B cell (primary cell): ENCODE data around the gene ABHD6. TPM values are rescaled to one million over a fixed set of nuclear protein-coding genes. Genes with fewer than 3 reads are reported as not detected.

ENCODE experiments used
- ATAC-seq: fragments of 200-7000 bp; cut with Tn5 transposase; one replicate; pipeline ENCODE4 v1.10.0; 2021; ENCODE audit warnings: low read depth, mild to moderate bottlenecking, moderate number of reproducible peaks, moderate library complexity
- CTCF ChIA-PET: fragments of 350-600 bp; sonication (Branson Sonifier 250); formaldehyde crosslinking; loops from one replicate; lab custom pipeline; 2021; ENCODE audit warnings: antibody characterized with exemption, inconsistent platforms; lab: Charles Lee
- POLR2A ChIA-PET: fragments of 350-600 bp; sonication (Branson Sonifier 250); formaldehyde crosslinking; loops from one replicate; lab custom pipeline; 2021; ENCODE audit warnings: antibody characterized with exemption; lab: Charles Lee
- DNase-seq: peaks from one replicate; pipeline ENCODE4 v3.0.0; 2013
- H2AFZ ChIP-seq: 2 replicates; pipeline ENCODE4 v1.6.1; 2012; ENCODE audit warnings: mild to moderate bottlenecking, low read depth, low read length; ENCODE audit not compliant: insufficient read depth, poor library complexity, severe bottlenecking
- H3K27ac ChIP-seq, 2 donors: 1 replicate in 1 of 2; 2 replicates in 1 of 2; pipeline ENCODE4 v1.5.1; 2012 to 2013; ENCODE audit warnings: low read length in 2 of 2, mild to moderate bottlenecking in 2 of 2, moderate library complexity in 1 of 2
- H3K27me3 ChIP-seq, 4 experiments: fragments of 200-600 bp in 1 of 4; sonication (generic) in 1 of 4; replicated peaks in 1 of 4; 1 replicate in 2 of 4; 2 replicates in 2 of 4; pipeline versions ENCODE4 v1.6.1 to v1.7.0; 2013 to 2016; ENCODE audit warnings: low read length in 3 of 4, mild to moderate bottlenecking in 2 of 4, mixed read lengths in 1 of 4, moderate library complexity in 1 of 4; ENCODE audit not compliant: insufficient read depth in 4 of 4, control insufficient read depth in 3 of 4; ENCODE audit errors: control extremely low read depth in 1 of 4
- H3K36me3 ChIP-seq, 2 experiments: replicated peaks in 1 of 2; 1 replicate in 1 of 2; 2 replicates in 1 of 2; pipeline versions ENCODE4 v1.6.1 to v1.7.1; 2013; ENCODE audit warnings: low read length in 1 of 2; ENCODE audit not compliant: insufficient read depth in 2 of 2, control insufficient read depth in 1 of 2; ENCODE audit errors: control extremely low read depth in 1 of 2, extremely low read depth in 1 of 2
- H3K4me1 ChIP-seq, 2 donors: fragments of 200-600 bp in 1 of 2; sonication (generic) in 1 of 2; 1 replicate in 1 of 2; 2 replicates in 1 of 2; pipeline versions ENCODE4 v1.5.1 to v1.6.1; 2013 to 2017; ENCODE audit warnings: low read length in 2 of 2; ENCODE audit not compliant: control insufficient read depth in 2 of 2, insufficient read depth in 2 of 2
- H3K4me2 ChIP-seq: replicated peaks from 2 replicates; pipeline ENCODE3; 2012; ENCODE audit warnings: mild to moderate bottlenecking, low read depth, low read length; ENCODE audit not compliant: poor library complexity, severe bottlenecking
- H3K4me3 ChIP-seq, 5 experiments: fragments of 200-600 bp in 1 of 5; sonication (generic) in 1 of 5; 1 replicate in 3 of 5; 2 replicates in 2 of 5; pipeline versions ENCODE4 v1.5.1 to v1.7.0; 2011 to 2016; ENCODE audit warnings: low read length in 4 of 5, mild to moderate bottlenecking in 4 of 5, low read depth in 2 of 5, control low read depth in 1 of 5, moderate library complexity in 1 of 5; ENCODE audit not compliant: insufficient read depth in 1 of 5; ENCODE audit errors: control extremely low read depth in 1 of 5, extremely low read depth in 1 of 5
- H3K79me2 ChIP-seq: fragments of 200-600 bp; sonication (generic); one replicate; pipeline ENCODE4 v1.6.0; 2016; ENCODE audit warnings: low read length; ENCODE audit not compliant: control insufficient read depth, insufficient read depth
- H3K9ac ChIP-seq: fragments of 200-600 bp; sonication (generic); 2 replicates; pipeline ENCODE4 v1.6.1; 2017; ENCODE audit warnings: mild to moderate bottlenecking, low read length, moderate library complexity
- H3K9me3 ChIP-seq, 3 donors: one replicate each; pipeline versions ENCODE4 v1.6.1 to v1.7.1; 2013; ENCODE audit warnings: low read length in 2 of 3; ENCODE audit not compliant: control insufficient read depth in 2 of 3, insufficient read depth in 1 of 3; ENCODE audit errors: control extremely low read depth in 1 of 3
- H4K20me1 ChIP-seq: 2 replicates; pipeline ENCODE4 v1.6.0; 2012; ENCODE audit warnings: mild to moderate bottlenecking, low read length; ENCODE audit not compliant: insufficient read depth, control insufficient read depth, poor library complexity, severe bottlenecking
- H3K27ac Mint-ChIP-seq: one replicate; pipeline ENCODE4 v1.8.0; 2021; ENCODE audit warnings: mixed read lengths
- H3K27me3 Mint-ChIP-seq: one replicate; pipeline ENCODE4 v1.8.0; 2021; ENCODE audit warnings: mixed read lengths
- H3K4me1 Mint-ChIP-seq: one replicate; pipeline ENCODE4 v1.8.0; 2021; ENCODE audit warnings: mixed read lengths
- H3K4me3 Mint-ChIP-seq: one replicate; pipeline ENCODE4 v1.8.0; 2021; ENCODE audit warnings: mixed read lengths
- H3K9me3 Mint-ChIP-seq: one replicate; pipeline ENCODE4 v1.8.0; 2022; ENCODE audit warnings: mixed read lengths; ENCODE audit not compliant: insufficient read depth
- EZH2 ChIP-seq: IDR thresholded peaks from 2 replicates; pipeline ENCODE4 v1.6.1; 2012; ENCODE audit warnings: borderline replicate concordance, low read depth, mild to moderate bottlenecking, moderate library complexity, low read length; ENCODE audit not compliant: insufficient read depth, poor library complexity, severe bottlenecking
- WGBS: methylation state at CpG from one replicate; pipeline ENCODE4 v1.1.5; 2013; ENCODE audit warnings: missing lambda C conversion rate; ENCODE audit not compliant: insufficient coverage; 5-methylcytosine and 5-hydroxymethylcytosine counted together
- intact Hi-C: fragments of 100-400 bp; cut with micrococcal nuclease; formaldehyde crosslinking; loops from one replicate; pipeline ENCODE4 v1.10.0; 2022
- polyA plus RNA-seq: library from polyadenylated mRNA; depleted of rRNA; stranded (reverse); fragments of >200 nt; gene quantifications from 2 replicates; pipeline ENCODE4 v1.2.3, GENCODE V29; 2012
- total RNA-seq, 2 donors: library from RNA; stranded (reverse); fragments of 120-200 nt in 1 of 2; gene quantifications; 1 replicate in 1 of 2; 2 replicates in 1 of 2; pipeline versions ENCODE4 v1.2.3 to v1.2.4, GENCODE V29; 2013 to 2022
- TF ChIP-seq, protein P1 (sequence below): fragments of 200-600 bp; IDR thresholded peaks from one replicate; pipeline ENCODE4 v1.8.0; 2022; ENCODE audit warnings: antibody characterized with exemption, mild to moderate bottlenecking

The ABHD6 gene
- total and polyA plus RNA-seq, 2 donors (not counting 1 experiment from before 2014, with no cell fraction given) = 4.5 to 24.2 TPM

DNA sequence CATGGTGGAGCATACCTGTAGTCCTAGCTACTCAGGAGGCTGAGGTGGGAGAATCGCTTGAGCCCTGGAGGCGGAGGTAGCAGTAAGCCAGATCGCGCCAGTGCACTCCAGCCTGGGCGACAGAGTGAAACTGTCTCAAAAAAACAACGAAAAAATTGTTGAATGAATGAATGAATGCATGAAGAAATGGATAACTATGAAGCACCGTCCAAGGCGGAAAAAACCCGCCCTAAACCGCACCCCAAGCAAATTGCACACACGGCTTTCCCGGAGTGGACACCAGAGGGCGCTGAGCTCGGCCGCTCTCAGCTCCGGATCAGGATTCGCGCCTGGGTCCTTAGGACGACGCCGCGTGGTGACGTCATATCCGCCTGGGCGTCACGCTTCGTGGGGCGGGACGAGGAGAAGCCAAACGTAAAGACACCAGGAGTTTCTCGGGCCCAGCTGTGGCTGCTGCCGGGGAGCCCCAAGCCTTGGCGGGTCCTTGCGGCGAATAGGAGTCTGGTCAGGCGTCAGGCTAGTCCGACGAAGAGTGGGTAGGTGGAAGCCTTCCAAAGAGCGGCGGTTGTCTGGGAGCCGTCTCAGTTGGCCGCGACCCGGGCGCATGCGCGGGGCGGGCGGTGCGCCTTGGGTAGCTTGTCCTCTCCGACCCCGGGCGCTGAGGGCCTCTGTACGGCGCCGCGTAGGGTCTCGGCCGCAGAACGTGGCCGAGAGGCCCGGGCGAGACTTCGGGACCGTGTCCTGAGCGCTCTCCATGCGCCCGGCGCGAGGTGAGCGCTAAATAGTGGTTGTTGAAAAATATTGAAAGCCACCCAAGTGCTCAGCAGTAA, 68.5 kb downstream of the ABHD6 start, which contains the start of the genes HTD2 and RPP14:
HTD2 (plus strand) TSS at position 639 of the 830 bp plus-strand sequence. CDS start 11,094 bp downstream, outside the sequence.
RPP14 (plus strand) TSS at position 364 of the 830 bp plus-strand sequence. CDS start 4,085 bp downstream, outside the sequence.
- H3K4me3 ChIP-seq = peak within 1 kb of the TSS; percentile 74 to 87 (median 83)
- peak within 1 kb of the TSS; percentile 98 for H3K4me3 Mint-ChIP-seq
- peak within 1 kb of the TSS; percentile 86 for H3K4me2 ChIP-seq
- H3K4me1 ChIP-seq = peaks cover 24 to 27% of the 10 kb centered on the region in 2 donors
- peak; percentile 90 for ATAC-seq
- H2AFZ ChIP-seq = peak within 1 kb of the TSS; percentile 90
- H3K36me3 ChIP-seq = peaks cover 0 to 14% of the 10 kb centered on the region in 2 experiments
- H3K27ac ChIP-seq = peak within 1 kb of the TSS; percentile 96 to 99
- peak within 1 kb of the TSS; percentile 100 for H3K27ac Mint-ChIP-seq
- H3K27me3 ChIP-seq = no peaks in the 10 kb centered on the region
- WGBS = 3% methylated on average over 68 of the region's 71 CpGs
- TF ChIP-seq, protein P1, sequence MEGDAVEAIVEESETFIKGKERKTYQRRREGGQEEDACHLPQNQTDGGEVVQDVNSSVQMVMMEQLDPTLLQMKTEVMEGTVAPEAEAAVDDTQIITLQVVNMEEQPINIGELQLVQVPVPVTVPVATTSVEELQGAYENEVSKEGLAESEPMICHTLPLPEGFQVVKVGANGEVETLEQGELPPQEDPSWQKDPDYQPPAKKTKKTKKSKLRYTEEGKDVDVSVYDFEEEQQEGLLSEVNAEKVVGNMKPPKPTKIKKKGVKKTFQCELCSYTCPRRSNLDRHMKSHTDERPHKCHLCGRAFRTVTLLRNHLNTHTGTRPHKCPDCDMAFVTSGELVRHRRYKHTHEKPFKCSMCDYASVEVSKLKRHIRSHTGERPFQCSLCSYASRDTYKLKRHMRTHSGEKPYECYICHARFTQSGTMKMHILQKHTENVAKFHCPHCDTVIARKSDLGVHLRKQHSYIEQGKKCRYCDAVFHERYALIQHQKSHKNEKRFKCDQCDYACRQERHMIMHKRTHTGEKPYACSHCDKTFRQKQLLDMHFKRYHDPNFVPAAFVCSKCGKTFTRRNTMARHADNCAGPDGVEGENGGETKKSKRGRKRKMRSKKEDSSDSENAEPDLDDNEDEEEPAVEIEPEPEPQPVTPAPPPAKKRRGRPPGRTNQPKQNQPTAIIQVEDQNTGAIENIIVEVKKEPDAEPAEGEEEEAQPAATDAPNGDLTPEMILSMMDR = peak; percentile 90
- no peak for TF ChIP-seq EZH2
- no peaks in the 10 kb centered on the region for H3K9me3 Mint-ChIP-seq
- peaks cover 42% of the 10 kb centered on the region for H3K79me2 ChIP-seq
- no peaks in the 10 kb centered on the region for H3K27me3 Mint-ChIP-seq
- peak within 1 kb of the TSS; percentile 98 for H3K9ac ChIP-seq
- DNase-seq = peak; percentile 99
- H4K20me1 ChIP-seq = peaks cover 26% of the 10 kb centered on the region
- peaks cover 31% of the 10 kb centered on the region for H3K4me1 Mint-ChIP-seq
- intact Hi-C loops = loop anchor here (1.0 kb wide), 8 partner anchors 15 to 226 kb away; partner anchors contain the start of genes ABHD6, PDHB and PXK
- CTCF ChIA-PET = interaction anchor here (0.6 to 5.2 kb wide), 57 partner anchors 10 to 357 kb away, joined by 3 to 101 read pairs (median 6); partner anchors contain the start of genes ABHD6, ACOX2, DNASE1L3 and FLNB
- POLR2A ChIA-PET = interaction anchor here (0.5 to 2.0 kb wide), 15 partner anchors 29 to 1238 kb away, joined by 3 to 15 read pairs (median 4); partner anchors contain the start of genes ABHD6, KCTD6 and PDHB
- peaks cover 0 to 12% (median 10%) of the 10 kb centered on the region in 3 donors for H3K9me3 ChIP-seq
